GM21576 (cell line): ENCODE measurements around the gene SLMAP.

Source experiments
- ATAC-seq: cut with Tn5 transposase; IDR thresholded peaks from one replicate; pipeline ENCODE4 v1.9.1; 2021; ENCODE audit warnings: mild to moderate bottlenecking, moderate library complexity; ENCODE audit not compliant: unreplicated experiment

The SLMAP gene

GRCh38 chr3:57746156-57747010 lies 9.7 kb upstream of the SLMAP start:
- no peak for ATAC-seq

DNA sequence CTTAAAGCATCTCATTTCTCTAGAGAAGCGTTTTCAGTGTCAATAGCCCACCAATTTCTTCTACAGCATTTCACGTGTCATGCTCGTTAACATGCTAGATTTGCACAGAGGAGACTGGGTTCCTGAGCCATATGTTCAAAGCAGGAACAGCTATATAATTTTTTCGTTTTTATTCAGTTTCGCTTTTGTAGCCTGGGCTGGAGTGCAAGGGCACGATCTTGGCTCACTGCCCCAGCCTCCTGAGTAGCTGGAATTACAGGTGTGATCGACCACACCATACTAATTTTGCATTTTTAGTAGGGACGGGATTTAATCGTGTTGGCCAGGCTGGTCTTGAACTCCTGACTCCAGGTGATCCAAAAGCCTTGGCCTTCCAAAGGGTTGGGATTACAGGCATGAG lies 6.6 kb upstream of the SLMAP start:
- no peak for ATAC-seq

DNA sequence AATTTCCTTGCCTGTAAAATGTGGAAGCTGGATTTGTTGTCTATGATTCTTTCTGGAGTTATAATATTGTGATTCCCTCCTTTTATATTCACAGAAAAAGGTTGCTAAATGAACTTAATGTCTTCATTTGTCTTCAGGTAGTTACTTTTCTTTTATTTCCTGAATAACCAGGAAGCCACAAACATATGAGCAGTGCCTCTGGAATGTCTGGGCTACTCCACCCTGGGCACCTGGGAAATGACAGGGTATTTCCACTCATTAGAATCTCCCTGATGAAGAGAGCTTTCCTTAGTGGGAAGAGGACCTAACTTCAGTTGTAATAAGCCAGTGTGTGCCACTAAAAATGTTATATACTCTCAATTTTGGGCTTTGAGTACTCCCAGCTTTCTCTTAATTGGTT lies 3.8 kb upstream of the SLMAP start:
- ATAC-seq: no peak

DNA sequence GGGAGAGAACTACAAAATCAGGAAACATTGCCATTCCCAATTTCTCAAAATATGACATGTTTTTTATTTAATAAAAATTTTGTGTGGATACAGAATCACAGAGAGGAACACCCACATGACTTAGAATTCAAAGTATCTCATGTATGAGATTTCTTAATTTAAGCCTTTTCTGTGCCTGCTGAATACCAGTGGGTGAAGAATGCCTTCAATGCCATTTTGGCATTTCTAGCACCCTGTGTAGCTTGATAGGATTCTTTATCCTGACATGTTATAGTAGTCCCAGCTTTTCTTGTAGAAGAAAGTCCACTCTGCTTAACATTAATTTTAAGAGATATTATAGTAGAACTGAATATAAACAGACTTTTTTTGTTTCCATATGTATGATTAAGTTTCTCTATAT lies 3.1 kb upstream of the SLMAP start:
- no peak for ATAC-seq

GRCh38 chr3:57755368-57755675 lies 787 bp upstream of the SLMAP start:
- ATAC-seq: no peak

DNA sequence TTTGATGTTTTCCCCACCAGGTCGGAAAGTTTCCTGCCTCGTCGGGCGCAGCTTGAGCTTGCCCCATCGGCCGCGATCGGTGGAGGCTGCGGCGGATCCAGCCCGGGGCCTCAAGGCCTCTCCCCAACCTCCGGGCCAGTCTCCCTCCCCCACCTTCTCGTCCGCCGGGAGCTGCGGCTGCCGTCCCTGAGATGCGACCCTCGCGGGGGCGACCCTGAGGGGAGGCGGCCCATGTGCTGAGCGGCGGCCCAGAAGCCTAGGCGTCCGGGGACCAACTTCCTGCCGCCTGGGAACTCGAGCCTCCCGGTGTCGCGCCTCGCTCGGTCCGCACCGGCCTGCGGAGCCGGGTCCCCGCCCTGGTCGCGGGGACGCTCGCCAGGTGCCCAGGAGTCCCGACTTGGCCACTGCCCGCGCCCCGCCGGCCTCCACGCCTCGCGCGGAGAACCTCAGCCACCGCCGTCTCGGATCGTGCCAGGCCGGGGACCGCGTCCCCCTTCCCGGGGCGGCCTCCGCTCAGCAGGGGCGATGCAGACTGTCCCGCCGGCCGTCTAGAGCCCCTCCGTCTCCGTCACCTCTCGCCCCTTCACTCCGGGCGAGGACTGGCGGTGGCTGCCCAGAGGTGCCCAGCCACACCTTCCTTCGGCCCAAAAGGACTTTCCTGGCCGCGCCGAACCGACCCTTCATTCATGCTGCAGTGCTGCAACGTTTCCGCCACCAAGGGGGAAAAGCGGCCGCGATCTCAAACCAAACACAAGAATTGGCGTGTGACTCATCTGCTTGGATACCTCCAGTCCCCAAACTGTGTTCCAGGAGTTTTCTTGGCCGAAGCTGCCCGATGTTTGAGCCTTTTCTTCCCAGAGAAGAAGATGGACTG lies 656 bp downstream of the SLMAP start:
- peak; percentile 20 for ATAC-seq

DNA sequence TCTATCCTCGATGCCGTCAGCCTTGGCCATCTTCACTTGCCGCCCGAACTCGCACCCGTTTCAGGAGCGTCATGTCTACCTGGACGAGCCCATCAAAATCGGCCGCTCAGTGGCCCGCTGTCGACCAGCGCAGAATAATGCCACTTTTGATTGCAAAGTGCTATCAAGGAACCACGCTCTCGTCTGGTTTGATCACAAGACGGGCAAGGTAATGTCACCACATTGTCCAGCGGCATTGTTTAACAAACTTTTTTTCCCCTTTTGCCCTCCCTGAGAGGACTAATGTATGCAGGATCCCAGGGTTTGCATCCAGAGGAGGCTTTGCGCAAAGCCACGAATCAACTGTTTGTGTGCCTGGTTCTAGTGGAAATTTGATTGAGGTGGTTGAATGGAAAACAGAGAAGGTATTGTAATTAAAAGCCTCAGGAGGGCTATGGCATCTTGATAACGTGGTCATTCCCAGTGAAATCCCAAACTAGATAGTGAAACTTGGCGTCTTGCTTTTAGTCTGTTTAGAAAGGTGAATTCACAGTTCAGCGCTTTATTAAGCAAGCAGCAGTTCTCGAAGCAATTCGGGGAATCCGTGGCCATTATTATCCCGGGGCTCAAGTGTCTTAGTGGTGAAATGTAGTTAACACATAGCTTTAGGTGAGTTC lies 1.7 kb downstream of the SLMAP start:
- ATAC-seq: no peak

DNA sequence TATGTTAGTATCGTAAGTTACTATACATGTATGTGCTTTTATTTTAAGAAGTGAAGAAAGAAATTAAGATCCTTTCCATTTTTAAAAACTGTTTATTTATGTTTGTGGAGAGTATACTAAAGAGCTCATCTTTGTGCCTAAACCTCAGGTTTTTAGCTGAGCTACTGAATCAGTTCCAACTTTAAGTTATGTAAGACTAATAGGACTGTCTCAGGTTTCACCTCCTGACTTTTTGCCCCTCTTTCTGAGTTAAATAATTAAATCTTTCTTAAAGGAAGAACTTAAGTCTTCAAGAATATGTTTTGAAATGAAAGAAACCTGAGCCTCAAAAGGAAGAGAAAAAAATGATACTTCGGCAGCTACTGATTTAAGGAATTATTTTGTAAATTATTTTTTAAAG lies 2.6 kb downstream of the SLMAP start:
- ATAC-seq: no peak

DNA sequence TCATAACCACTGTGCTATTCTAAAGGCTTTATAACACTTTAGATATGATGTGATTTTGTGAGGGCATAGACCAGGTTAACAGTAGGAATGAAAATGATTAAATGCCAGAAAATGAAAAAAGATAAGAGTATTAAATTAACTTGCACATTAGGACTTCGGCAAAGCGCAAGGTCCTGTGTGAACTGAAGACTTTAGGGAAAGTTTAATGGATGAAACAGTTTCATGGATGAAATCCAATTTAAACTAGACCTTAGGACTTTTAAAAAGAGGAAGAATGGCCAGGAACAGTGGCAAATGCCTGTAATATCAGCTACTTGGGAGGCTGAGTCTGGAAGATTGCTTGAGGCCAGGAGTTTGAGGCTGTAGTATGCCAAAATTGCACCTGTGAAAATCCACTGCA lies 8.7 kb downstream of the SLMAP start:
- ATAC-seq: no peak

GRCh38 chr3:57768595-57768994 lies 12.5 kb downstream of the SLMAP start:
- ATAC-seq: no peak

DNA sequence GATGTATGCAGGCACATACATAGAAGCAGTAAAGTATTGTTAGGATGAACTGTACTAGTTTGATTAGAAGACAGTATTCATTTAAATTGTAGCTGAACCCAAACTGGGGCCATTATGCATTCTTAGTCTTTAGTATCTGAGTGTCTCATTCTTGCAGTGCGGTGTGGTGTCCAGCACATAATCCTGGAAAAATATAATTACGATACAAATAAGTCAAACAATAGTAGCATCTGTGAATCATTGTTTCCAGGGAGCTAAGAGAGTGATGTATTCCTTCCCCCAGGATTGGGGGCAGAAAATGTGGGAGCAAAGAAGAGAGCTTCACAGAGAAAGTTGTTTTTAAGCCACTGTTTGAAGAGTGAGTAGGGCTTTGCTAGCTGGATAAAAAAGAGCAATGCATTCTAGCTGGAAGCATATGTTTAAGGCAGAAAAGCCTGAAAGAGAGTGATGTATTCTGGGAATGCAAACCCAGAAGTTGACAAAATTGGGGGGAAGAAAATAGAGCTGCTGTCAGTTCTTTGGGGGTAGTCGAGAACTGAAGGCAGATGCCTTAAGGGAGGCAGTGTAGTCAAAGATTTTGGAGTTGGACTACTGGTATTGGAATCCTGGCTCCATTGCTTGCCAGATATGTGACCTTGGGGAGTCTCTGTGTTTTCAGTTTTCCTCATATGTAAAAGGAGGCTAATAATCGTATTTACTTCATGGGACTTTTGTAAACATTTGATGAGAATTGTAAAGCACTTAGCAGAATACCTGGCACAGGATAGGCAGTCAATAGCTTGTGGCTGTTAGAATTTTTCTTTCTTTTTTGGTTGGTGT lies 14.1 kb downstream of the SLMAP start:
- no peak for ATAC-seq

DNA sequence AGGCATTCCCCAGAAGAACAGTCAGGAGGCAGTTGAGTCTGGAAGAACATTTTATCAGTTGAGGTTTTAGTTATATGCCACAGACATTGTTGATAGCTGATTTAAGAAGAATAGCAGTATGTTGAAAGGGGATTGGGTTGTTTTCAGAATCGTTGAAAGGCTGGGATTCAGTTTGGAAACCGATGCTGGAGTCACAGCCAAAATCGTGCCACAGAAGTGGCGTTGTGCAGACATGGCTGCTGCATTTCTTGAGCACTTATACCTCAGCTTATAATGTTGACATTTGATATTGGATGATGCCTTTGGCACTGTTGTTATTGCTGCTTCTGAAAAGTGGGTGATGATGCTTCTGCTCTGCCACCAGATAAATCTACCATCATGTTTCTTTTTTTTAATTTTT lies 16.1 kb downstream of the SLMAP start:
- ATAC-seq: no peak

DNA sequence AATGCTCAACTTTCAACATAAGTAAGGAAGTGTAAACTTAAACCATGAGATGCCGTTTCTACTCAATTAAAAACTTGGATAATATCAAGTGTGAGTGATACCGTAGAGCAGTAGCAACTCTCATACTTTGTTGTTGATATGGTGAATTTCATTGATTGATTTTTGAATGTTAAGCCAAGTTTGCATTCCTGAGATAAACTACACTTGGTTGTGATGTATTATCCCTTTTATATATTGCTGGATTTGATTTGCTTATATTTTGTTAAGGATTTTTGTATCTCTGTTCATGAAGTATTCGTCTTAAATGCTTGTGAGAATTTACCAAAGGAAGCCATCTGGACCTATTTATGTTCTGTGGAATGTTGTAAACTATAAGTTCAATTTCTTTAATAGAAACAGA lies 21.7 kb downstream of the SLMAP start:
- ATAC-seq: no peak

DNA sequence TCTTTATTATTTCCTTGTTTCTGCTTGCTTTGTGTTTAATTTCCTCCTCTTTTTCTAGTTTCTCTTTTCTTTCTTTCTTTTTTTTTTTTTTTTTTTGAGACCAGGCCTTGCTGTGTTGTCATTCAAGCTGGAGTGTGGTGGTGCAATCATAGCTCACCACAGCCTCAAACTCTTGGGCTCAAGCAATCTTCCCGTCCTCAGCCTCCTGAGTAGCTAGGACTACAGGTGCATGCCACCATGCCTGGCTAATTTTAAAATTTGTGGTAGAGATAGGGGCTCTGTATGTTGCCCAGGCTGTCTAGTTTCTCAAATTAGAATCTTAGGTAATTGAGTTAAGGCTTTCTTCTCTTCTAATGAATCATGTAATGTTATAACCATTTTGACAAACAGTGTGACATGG lies 22.4 kb downstream of the SLMAP start:
- ATAC-seq: no peak

DNA sequence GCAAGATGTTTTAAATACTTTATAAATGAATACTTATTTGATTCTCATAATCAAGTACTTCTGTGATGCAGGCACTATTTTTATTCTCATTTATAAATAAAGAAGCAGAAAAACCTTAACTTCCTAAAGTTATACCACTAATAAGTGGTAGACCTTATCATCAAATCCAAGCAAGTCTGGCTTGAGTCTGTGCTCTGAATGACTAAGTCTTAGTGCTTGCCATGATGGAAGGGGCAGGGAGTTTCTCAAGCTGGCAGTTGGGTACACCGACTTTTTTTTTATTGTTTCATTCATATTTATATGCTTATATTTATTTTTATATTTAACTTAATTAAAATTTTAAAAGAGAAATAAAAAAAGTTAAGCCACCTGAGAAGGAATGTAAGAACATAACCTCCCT lies 23.6 kb downstream of the SLMAP start:
- ATAC-seq: no peak

GRCh38 chr3:57783186-57784088 lies 27.3 kb downstream of the SLMAP start:
- ATAC-seq: no peak

- ATAC-seq: no peak
These were observed 28.1 kb downstream of the SLMAP start for GRCh38 chr3:57784089-57784735.

GRCh38 chr3:57785446-57785845 lies 29.3 kb downstream of the SLMAP start:
- ATAC-seq: no peak

- peak; percentile 95 for ATAC-seq
These were observed 31.9 kb downstream of the SLMAP start for GRCh38 chr3:57787867-57788623.
